ENCODE measurements around the gene SULF2.

Gene SULF2

GRCh38 chr20:47724910-47725247 is 60.4 kb downstream of the SULF2 start:
- Histone ChIP-seq H3K27me3 (replicated peaks) (peaks cover 2% of the 10 kb centered on the region), H3K27ac (no peak overlapping the region), H3K36me3 (replicated peaks) (no peaks in the 10 kb centered on the region), H3K4me3 (ENCODE audit: low read depth, low read length) (no peak overlapping the region)
- no peak for DNase-seq
- no peak for TF ChIP-seq CTCF (IDR thresholded peaks at IDR 0.05; ENCODE audit: low read depth, low read length, missing control alignments)
- in situ Hi-C loops (cut with HindIII; ENCODE audit: low pct_ligation_motif_present, low sequenced_read_pairs): no loop called here

- in situ Hi-C loops (cut with HindIII; ENCODE audit: low pct_ligation_motif_present, low sequenced_read_pairs): no loop called here
- no peak for DNase-seq
Measured at GRCh38 chr20:47724396-47724795, 60.9 kb downstream of the SULF2 start.

DNA sequence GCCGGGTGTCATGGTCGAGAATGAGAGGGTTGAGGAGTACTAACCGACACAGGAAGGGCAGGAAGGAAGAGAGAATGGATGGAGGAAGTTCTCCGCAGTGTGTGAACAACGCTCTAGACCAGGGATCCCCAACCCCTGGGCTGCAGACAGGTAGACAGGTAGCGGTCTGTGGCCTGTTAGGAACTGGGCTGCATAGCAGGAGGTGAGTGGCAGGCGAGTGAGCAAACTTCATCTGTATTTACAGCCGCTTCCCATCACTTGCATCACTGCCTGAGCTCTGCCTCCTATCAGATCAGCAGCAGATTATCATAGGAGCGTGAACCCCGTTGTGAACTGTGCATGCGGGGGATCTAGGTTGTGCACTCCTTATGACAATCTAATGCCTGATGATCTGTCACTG is 62.0 kb downstream of the SULF2 start:
- in situ Hi-C loops (cut with HindIII; ENCODE audit: low pct_ligation_motif_present, low sequenced_read_pairs): no loop called here
- Histone ChIP-seq H3K27me3 (replicated peaks) (peaks cover 2% of the 10 kb centered on the region), H3K4me3 (ENCODE audit: low read depth, low read length) (no peak overlapping the region), H3K27ac (no peak overlapping the region), H3K36me3 (replicated peaks) (no peaks in the 10 kb centered on the region)
- TF ChIP-seq CTCF (IDR thresholded peaks at IDR 0.05; ENCODE audit: low read depth, low read length, missing control alignments): no peak
- no peak for DNase-seq

More at GRCh38 chr20:47724396-47724795, 60.9 kb downstream of the SULF2 start:
- peaks cover 2% of the 10 kb centered on the region for H3K27me3 ChIP-seq (replicated peaks)
- H3K4me3 ChIP-seq (ENCODE audit: low read depth, low read length): no peak overlapping the region
- no peaks in the 10 kb centered on the region for H3K36me3 ChIP-seq (replicated peaks)
- TF ChIP-seq CTCF (IDR thresholded peaks at IDR 0.05; ENCODE audit: low read depth, low read length, missing control alignments): no peak
- no peak overlapping the region for H3K27ac ChIP-seq

- TF ChIP-seq CTCF (IDR thresholded peaks at IDR 0.05; ENCODE audit: low read depth, low read length, missing control alignments): no peak
- DNase-seq: no peak
- Histone ChIP-seq H3K36me3 (replicated peaks) (no peaks in the 10 kb centered on the region), H3K4me3 (ENCODE audit: low read depth, low read length) (no peak overlapping the region), H3K27ac (no peak overlapping the region), H3K27me3 (replicated peaks) (no peaks in the 10 kb centered on the region)
- in situ Hi-C loops (cut with HindIII; ENCODE audit: low pct_ligation_motif_present, low sequenced_read_pairs): no loop called here
Measured at GRCh38 chr20:47720636-47721427, 64.4 kb downstream of the SULF2 start.

DNA sequence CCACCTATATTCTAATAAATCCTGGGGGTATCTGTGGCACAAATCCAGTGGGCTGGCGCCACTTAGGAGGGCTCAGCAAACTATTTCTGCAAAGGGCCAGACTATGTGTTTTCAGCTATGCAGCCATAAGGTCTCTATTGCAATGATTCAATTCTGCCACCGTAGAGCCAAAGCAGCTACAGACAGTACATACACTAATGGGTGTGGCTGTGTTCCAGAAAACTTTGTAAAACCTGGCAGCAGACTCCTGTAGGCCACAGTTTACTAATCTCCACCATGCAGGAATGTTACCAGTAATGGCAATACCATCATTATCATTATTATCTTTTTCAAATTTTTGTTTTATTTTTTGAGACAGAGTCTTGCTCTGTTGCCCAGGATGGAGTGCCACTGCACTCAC is 65.7 kb downstream of the SULF2 start:
- no peak for DNase-seq
- in situ Hi-C loops (cut with HindIII; ENCODE audit: low pct_ligation_motif_present, low sequenced_read_pairs): no loop called here
- no peak for TF ChIP-seq CTCF (IDR thresholded peaks at IDR 0.05; ENCODE audit: low read depth, low read length, missing control alignments)
- H3K27me3 ChIP-seq (replicated peaks): no peaks in the 10 kb centered on the region
- no peak overlapping the region for H3K4me3 ChIP-seq (ENCODE audit: low read depth, low read length)
- H3K36me3 ChIP-seq (replicated peaks): no peaks in the 10 kb centered on the region
- H3K27ac ChIP-seq: no peak overlapping the region

GRCh38 chr20:47719211-47719610 is 66.1 kb downstream of the SULF2 start:
- Histone ChIP-seq H3K36me3 (replicated peaks) (no peaks in the 10 kb centered on the region), H3K27me3 (replicated peaks) (no peaks in the 10 kb centered on the region), H3K27ac (no peak overlapping the region), H3K4me3 (ENCODE audit: low read depth, low read length) (no peak overlapping the region)
- in situ Hi-C loops (cut with HindIII; ENCODE audit: low pct_ligation_motif_present, low sequenced_read_pairs): no loop called here
- TF ChIP-seq CTCF (IDR thresholded peaks at IDR 0.05; ENCODE audit: low read depth, low read length, missing control alignments): no peak
- DNase-seq: no peak
